ENCODE measurements around the gene UBP1.

The UBP1 gene

DNA sequence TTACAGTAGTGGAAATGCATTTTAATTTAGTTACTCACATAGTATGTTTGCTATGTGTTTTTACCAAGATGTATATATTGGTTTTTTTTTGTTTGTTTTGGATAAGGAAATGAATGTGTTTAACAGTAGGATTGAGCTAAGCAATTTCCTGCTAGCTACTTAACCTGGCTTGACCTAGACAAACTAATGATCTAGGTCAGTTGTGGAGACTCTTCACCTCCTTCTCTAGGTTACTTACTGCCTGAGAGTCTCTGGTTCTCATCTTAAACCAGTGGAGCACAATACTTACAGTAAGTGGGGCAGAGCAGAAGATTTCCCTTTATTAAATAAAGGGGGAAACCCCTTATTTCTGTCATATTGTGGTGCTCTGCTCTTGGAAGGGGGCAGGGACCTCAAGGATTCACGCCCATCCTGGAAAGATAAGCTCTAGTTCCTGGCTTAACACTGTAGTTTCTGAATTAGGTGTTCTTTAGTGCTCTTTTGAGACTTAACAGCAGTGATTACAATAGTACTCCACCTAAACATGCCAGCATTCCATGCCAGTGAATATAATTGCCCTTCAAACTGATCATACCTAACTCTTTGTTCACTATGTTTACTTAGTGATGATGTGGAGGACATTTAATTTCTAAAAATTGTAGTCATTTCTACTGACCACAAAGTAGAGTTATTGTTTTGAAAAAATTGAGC is 79.9 kb downstream of the UBP1 start:
- TF ChIP-seq ZBTB7A (tag by site-specific recombination; IDR thresholded peaks at IDR 0.05; ENCODE audit: low read depth) (no peak), ZNF473 (tag by site-specific recombination; IDR thresholded peaks at IDR 0.05) (no peak), ZFP37 (tag by site-specific recombination; IDR thresholded peaks at IDR 0.05) (no peak), ZNF664 (tag by site-specific recombination; IDR thresholded peaks at IDR 0.05) (peak; percentile 35; the same call in 1 of the 2 replicates)
- H3K27ac ChIP-seq (ENCODE audit: extremely low read depth, low read depth, low read length), result no peak overlapping the region
- H3K36me3 ChIP-seq (ENCODE audit: control insufficient read depth in 2 of 2, insufficient read depth in 1 of 2, low read length in 2 of 2), result peaks cover 0 to 6% of the 10 kb centered on the region in 2 experiments; a peak in 1 of 3 replicates
- no peak overlapping the region for H3K4me3 ChIP-seq (ENCODE audit: low read depth, low read length)
- CTCF ChIA-PET, result interaction anchor here (1.1 to 1.2 kb wide), 2 partner anchors 12 to 427 kb away, joined by 3 to 4 read pairs; no protein-coding TSS in a partner anchor
- no peaks in the 10 kb centered on the region for H3K4me1 ChIP-seq (ENCODE audit: control insufficient read depth, insufficient read depth, low read length)
- POLR2A ChIA-PET, result no interaction called here
- no peaks in the 10 kb centered on the region for H3K9me3 ChIP-seq (ENCODE audit: control insufficient read depth, insufficient read depth, low read depth, low read length)

DNA sequence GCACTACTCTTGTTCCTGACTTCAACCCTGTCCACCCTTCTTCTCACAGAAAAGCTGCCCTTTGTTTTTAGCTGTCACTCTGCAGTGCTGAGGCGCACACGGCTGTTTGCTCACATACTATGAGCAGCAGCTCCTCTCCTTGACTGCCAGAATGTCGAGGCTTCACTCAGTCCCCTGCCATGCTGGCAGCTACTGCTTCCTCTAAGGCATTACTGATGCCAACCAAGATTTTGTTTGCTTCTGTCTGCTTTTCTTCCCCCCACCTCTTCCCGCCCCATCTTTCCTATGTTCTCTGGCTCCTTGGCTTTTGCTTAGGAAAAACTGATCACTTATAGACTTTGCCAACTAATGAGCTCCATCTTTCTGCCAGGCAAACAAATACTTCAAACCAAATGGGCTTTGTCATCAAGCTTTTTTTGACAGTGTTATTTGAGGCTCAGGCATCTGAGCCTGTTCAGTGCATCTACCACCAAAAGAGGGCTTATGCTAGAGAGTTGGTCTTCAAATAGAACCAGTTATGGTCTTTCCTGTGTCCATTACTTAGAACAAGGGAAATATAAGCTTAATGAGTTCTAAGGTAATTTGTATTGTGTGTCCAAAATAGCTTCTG is 81.9 kb downstream of the UBP1 start:
- Histone ChIP-seq H3K27ac (ENCODE audit: extremely low read depth, low read depth, low read length) (no peak overlapping the region), H3K4me3 (ENCODE audit: low read depth, low read length) (no peak overlapping the region), H3K9me3 (ENCODE audit: control insufficient read depth, insufficient read depth, low read depth, low read length) (no peaks in the 10 kb centered on the region), H3K4me1 (ENCODE audit: control insufficient read depth, insufficient read depth, low read length) (no peaks in the 10 kb centered on the region), H3K36me3 (ENCODE audit: control insufficient read depth in 2 of 2, insufficient read depth in 1 of 2, low read length in 2 of 2) (peaks cover 0 to 3% of the 10 kb centered on the region in 2 experiments; a peak in 1 of 3 replicates)
- TF ChIP-seq ZNF626 (tag by site-specific recombination; IDR thresholded peaks at IDR 0.05) (no peak), ZBTB17 (tag by site-specific recombination; IDR thresholded peaks at IDR 0.05) (peak; percentile 59)
- TF ChIP-seq, protein P1, sequence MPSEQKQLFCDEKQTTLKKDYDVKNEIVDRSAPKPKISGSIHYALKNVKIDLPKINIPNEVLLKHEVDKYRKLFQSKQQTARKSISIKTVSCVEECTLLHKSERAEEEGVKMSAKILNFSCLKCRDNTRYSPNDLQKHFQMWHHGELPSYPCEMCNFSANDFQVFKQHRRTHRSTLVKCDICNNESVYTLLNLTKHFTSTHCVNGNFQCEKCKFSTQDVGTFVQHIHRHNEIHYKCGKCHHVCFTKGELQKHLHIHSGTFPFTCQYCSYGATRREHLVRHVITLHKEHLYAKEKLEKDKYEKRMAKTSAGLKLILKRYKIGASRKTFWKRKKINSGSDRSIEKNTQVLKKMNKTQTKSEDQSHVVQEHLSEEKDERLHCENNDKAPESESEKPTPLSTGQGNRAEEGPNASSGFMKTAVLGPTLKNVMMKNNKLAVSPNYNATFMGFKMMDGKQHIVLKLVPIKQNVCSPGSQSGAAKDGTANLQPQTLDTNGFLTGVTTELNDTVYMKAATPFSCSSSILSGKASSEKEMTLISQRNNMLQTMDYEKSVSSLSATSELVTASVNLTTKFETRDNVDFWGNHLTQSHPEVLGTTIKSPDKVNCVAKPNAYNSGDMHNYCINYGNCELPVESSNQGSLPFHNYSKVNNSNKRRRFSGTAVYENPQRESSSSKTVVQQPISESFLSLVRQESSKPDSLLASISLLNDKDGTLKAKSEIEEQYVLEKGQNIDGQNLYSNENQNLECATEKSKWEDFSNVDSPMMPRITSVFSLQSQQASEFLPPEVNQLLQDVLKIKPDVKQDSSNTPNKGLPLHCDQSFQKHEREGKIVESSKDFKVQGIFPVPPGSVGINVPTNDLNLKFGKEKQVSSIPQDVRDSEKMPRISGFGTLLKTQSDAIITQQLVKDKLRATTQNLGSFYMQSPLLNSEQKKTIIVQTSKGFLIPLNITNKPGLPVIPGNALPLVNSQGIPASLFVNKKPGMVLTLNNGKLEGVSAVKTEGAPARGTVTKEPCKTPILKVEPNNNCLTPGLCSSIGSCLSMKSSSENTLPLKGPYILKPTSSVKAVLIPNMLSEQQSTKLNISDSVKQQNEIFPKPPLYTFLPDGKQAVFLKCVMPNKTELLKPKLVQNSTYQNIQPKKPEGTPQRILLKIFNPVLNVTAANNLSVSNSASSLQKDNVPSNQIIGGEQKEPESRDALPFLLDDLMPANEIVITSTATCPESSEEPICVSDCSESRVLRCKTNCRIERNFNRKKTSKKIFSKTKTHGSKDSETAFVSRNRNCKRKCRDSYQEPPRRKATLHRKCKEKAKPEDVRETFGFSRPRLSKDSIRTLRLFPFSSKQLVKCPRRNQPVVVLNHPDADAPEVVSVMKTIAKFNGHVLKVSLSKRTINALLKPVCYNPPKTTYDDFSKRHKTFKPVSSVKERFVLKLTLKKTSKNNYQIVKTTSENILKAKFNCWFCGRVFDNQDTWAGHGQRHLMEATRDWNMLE (tag by site-specific recombination; conservative IDR thresholded peaks at IDR 0.05; ENCODE audit: low read depth), result no peak
- POLR2A ChIA-PET, result no interaction called here
- CTCF ChIA-PET, result interaction anchor here (0.7 to 2.1 kb wide), 2 partner anchors 14 to 24 kb away, joined by 6 to 9 read pairs; no protein-coding TSS in a partner anchor

DNA sequence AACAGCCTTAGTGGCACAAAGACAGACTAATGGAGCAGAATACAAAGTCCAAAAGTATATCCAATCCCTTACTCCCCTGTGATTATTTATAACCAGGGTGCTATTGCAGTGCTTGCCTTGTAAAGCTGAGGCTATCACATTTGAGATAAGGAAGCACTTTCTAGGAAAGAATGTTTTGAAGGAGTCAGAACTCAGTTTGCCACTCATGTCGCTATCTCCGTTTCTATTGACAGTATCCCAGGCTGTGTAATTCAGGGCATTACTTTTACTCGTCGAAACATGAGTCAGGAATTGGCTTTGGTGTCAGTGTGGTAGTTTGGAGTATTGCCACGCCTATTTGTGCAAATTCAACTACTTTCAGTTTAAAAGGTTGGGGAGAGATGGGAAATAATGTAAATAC is 84.6 kb downstream of the UBP1 start:
- no peaks in the 10 kb centered on the region for H3K9me3 ChIP-seq (ENCODE audit: control insufficient read depth, insufficient read depth, low read depth, low read length)
- H3K27ac ChIP-seq (ENCODE audit: extremely low read depth, low read depth, low read length), result no peak overlapping the region
- ChIA-PET CTCF (no interaction called here), POLR2A (no interaction called here)
- TF ChIP-seq PRDM1 (tag by site-specific recombination; IDR thresholded peaks at IDR 0.05), result peak; percentile 72
- TF ChIP-seq, protein P2, sequence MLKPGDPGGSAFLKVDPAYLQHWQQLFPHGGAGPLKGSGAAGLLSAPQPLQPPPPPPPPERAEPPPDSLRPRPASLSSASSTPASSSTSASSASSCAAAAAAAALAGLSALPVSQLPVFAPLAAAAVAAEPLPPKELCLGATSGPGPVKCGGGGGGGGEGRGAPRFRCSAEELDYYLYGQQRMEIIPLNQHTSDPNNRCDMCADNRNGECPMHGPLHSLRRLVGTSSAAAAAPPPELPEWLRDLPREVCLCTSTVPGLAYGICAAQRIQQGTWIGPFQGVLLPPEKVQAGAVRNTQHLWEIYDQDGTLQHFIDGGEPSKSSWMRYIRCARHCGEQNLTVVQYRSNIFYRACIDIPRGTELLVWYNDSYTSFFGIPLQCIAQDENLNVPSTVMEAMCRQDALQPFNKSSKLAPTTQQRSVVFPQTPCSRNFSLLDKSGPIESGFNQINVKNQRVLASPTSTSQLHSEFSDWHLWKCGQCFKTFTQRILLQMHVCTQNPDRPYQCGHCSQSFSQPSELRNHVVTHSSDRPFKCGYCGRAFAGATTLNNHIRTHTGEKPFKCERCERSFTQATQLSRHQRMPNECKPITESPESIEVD (tag by site-specific recombination; IDR thresholded peaks at IDR 0.05), result peak; percentile 37; the same call in 1 of the 2 replicates
- TF ChIP-seq, protein P3, sequence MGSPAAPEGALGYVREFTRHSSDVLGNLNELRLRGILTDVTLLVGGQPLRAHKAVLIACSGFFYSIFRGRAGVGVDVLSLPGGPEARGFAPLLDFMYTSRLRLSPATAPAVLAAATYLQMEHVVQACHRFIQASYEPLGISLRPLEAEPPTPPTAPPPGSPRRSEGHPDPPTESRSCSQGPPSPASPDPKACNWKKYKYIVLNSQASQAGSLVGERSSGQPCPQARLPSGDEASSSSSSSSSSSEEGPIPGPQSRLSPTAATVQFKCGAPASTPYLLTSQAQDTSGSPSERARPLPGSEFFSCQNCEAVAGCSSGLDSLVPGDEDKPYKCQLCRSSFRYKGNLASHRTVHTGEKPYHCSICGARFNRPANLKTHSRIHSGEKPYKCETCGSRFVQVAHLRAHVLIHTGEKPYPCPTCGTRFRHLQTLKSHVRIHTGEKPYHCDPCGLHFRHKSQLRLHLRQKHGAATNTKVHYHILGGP (tag by site-specific recombination; IDR thresholded peaks at IDR 0.05), result peak; percentile 89
- TF ChIP-seq ZBTB20 (tag by site-specific recombination; IDR thresholded peaks at IDR 0.05), result 0 out of 2 replicates have a peak, but pooled peaks have one; percentile 14
- no peak for TF ChIP-seq ZNF530 (tag by site-specific recombination; IDR thresholded peaks at IDR 0.05; ENCODE audit: low read depth)
- H3K4me3 ChIP-seq (ENCODE audit: low read depth, low read length), result no peak overlapping the region
- H3K36me3 ChIP-seq (ENCODE audit: control insufficient read depth in 2 of 2, insufficient read depth in 1 of 2, low read length in 2 of 2), result no peaks in the 10 kb centered on the region
- no peaks in the 10 kb centered on the region for H3K4me1 ChIP-seq (ENCODE audit: control insufficient read depth, insufficient read depth, low read length)
